ENCODE data around the gene BOLL.
"Not testable (repeated sequence)": the region's sequence is repeated elsewhere in the genome, so short reads cannot be mapped to it uniquely, and the experiment has no call there.

BOLL gene, protein sequence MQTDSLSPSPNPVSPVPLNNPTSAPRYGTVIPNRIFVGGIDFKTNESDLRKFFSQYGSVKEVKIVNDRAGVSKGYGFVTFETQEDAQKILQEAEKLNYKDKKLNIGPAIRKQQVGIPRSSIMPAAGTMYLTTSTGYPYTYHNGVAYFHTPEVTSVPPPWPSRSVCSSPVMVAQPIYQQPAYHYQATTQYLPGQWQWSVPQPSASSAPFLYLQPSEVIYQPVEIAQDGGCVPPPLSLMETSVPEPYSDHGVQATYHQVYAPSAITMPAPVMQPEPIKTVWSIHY
- 0 to 0.12 (median 0) reads per million in 18 experiments for total RNA-seq

DNA sequence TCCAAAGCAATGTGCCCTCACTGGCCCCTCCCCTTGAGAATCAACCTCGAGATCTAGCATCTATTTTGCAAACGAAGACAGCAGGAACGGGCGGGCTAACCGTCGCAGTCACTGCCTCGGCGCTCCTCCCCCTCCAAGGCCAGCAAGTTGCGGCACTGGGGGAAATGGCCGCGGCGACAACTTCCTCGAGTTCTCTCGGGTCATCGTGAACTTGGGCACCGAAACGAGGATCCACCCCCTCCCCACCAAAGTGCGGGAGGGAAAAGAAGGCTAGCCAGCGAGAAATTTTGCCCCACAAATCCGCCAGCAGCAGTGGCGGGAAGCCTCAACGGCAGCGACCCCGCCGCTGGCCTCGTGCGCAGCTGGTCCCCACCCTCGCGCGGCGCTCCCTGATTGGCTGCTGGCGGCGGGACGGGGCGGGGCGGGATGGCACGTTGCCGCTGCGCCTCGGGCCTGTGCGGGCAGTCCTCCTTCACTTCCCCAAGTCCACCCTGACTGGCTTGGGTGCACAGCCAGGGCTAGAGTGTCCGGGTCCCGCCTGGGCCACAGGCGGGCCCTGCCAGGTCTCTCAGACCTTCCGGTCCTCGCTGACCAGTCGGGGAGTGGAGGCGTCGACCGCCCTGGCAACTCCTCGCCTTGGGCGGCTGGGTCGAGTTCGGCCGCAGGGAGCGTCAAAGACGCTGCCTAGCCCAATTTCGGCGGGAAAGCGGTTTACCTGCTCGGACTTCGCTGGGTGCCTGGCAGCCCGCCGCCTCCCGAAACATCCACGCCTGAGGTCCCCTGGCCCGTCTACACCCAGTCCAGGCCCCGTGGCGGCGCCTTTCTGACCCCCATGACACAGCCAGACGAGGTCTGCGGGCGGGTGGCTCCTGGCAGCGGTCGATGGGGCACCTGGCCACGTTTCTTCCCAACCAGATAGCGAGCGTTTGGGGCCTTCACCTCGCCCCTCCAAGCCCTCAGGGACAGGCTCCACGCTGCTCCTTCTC lies at the start of gene BOLL:
TSS of gene BOLL (minus strand) at position 364 of the 986 bp plus-strand sequence. CDS start 3,469 bp downstream, outside the sequence.
- no peak for DNase-seq

- DNase-seq, result not testable (repeated sequence)
Measured at GRCh38 chr2:197834771-197835170, 49.7 kb upstream of the BOLL start.

GRCh38 chr2:197828464-197829135 lies 43.5 kb upstream of the BOLL start:
- no peak for DNase-seq

GRCh38 chr2:197827618-197828017 lies 42.5 kb upstream of the BOLL start:
- no peak for DNase-seq

GRCh38 chr2:197822333-197822732 lies 37.2 kb upstream of the BOLL start:
- DNase-seq, result no peak

DNA sequence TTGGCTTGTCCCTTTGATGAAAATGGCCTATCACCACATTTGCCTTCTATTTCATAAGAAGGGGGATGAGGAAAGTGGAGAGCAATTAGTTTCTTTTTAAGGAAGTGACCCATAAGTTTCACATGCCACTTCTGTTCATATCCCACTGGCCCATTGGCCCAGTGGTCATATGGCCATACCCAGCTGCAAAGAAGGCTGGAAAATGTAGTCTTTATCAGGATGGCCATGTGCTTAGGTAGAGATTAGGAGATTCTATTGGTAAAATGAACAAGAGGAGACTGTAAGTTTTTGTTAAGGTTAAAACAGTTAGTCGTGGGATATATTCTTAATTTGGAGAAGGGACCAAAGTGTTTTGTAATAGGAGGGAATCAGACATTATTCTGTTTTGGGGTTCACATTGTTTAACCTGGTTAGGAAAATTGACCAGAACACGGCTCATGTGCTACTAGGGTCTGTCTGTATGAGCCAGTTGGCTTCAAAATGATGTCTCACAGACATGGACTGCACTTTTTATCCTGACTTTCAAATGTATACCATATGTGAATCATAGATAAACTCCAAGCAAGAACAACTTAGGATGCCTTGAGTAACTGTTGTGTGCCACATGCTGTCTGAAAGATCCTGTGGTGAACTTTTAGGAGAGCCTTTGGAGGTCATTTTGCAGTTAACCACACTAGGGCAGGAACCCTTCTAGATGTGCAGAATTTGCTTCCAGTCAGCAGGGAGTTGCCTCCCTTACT lies 36.6 kb upstream of the BOLL start:
- DNase-seq, result peak; percentile 54 to 74

- DNase-seq, result no peak
Measured at GRCh38 chr2:197814526-197814925, 29.4 kb upstream of the BOLL start.

- DNase-seq, result peak; percentile 53 to 61
Measured at GRCh38 chr2:197813093-197813787, 28.1 kb upstream of the BOLL start.

GRCh38 chr2:197810491-197810890 lies 25.4 kb upstream of the BOLL start:
- no peak for DNase-seq

GRCh38 chr2:197810016-197810415 lies 24.9 kb upstream of the BOLL start:
- DNase-seq, result no peak

- no peak for DNase-seq
Measured at GRCh38 chr2:197809064-197809463, 23.9 kb upstream of the BOLL start.

- peak in 1 of 2 donors; percentile 49 for DNase-seq
Measured at GRCh38 chr2:197805715-197806633, 20.9 kb upstream of the BOLL start.

DNA sequence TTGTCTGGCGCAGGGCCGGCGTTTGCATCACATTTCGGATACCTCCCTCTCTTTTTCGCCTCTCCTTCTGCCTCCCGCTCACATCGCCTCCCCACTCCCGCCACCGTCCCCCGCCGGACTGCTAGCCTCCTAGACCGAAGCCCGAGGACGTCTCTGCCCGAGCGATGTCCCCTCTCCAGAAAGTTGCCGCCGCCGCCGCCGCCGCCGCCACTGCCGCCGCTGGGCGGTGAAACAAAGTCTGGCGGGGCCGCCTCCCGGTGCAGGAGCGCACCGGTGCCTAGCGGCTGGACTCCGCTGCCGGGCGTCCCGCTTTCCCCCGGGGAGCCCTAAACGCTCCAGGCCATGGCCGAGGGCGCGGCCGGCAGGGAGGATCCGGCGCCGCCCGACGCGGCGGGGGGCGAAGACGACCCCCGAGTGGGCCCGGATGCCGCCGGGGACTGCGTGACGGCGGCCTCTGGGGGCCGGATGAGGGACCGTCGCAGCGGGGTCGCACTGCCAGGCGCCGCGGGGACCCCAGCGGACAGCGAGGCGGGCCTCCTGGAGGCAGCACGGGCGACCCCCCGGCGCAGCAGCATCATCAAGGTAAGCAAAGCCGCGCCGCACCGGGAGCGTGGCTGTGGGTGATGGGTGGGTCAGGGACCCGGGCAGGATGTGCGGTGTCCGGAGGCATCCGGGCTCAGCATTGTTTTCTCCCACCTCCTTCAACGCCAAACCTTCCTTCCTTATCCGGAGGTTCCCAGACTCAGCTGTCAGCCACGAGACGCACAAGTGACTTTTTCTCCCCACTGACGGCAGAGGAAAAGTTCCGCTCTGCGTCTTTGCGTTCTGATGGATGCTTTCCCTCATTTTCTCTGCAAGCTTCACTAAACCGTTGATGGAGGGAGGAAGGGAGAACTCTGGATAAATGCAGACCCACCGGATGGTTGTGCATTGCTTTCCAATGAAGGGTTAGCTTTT lies 19.9 kb upstream of the BOLL start:
- DNase-seq, result peak; percentile 32 to 54

- DNase-seq, result peak; percentile 94 to 96
Measured at GRCh38 chr2:197804049-197804757, 19.1 kb upstream of the BOLL start, which contains the start of gene PLCL1. Gene PLCL1 (plus strand): TSS chr2:197804593.

- peak; percentile 64 to 70 for DNase-seq
Measured at GRCh38 chr2:197803033-197803444, 17.9 kb upstream of the BOLL start.

GRCh38 chr2:197801033-197801432 lies 15.9 kb upstream of the BOLL start:
- DNase-seq, result no peak

GRCh38 chr2:197800091-197800490 lies 15.0 kb upstream of the BOLL start:
- no peak for DNase-seq

DNA sequence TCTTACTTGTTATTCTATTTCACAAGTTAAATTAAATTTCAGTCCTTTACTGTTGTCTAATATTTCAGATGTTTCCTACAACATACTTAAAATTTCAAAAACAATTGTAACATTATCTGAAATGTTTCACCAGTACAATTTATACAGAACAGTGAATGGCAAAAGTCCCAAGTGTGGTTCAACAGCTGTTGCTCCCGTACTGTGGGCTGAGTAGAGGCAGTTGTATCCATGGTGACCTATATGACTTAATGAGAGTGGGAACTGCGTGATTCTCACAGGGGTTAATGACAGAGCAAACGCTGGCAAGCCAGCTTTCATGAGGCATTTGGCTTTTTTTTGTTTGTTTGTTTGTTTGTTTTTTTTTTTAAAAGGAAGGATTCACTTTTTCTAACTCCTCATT lies 13.9 kb upstream of the BOLL start:
- no peak for DNase-seq

Measured in inflammatory macrophage (primary cell).